ENCODE data around the gene USP49.
"Not testable (repeated sequence)": the region's sequence is repeated elsewhere in the genome, so short reads cannot be mapped to it uniquely, and the experiment has no call there.

Gene USP49

DNA sequence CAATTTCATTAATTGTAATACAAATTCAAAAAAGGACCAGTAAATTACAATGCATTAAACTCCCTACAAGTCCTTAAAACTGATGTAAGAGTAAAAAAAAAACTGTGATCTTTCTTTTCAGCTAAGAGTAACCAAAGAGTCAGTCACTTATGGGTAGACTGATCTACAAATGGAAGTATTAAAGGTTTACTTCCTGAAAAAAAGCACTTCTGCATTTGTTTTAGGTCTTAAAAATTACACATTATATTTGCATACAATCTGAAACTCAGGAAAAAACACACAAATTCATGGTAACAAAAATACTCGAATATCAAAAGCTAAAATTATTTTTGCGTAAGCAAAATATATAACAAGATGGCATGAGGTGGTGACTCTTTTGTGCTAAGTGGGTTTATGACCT lies 23.5 kb downstream of the USP49 start:
- DNase-seq = peak; percentile 28

DNA sequence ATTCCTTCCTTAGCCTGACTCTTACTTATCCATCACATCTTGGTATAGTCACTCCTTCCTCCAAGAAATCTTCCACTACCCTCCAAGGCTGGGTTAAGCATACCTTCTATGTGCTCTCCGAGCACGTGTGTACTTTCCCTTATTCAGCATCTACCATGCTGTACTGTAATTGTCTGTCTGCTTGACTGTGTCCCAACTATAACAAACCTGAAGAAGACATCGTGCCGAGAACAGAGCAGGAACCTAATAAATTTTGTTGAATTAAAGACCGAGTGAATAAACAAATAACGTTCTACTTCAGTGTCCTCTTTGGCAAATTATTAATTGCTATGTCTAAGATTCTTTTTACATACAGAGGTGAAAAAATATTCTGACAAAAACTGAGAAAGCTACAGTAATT lies 35.8 kb downstream of the USP49 start:
- DNase-seq = no peak

DNA sequence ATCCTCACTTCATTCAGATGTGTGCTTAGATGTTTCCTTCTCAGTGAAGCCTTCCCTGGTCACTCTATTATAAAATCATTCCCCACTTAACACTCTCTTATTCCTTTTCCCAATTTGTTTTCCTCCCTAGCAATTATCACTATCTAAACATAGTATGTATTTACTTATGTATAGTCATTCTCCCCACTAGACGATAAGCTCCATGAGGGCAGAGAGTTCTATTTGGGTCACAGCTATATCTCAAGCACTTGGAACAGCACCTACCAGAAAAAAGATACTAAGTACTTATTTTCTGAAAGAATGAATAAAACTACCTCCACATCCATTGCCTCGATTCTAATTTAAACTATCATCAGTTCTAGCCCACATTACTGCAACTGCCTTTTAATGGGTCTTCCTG lies 36.5 kb downstream of the USP49 start:
- no peak for DNase-seq

DNA sequence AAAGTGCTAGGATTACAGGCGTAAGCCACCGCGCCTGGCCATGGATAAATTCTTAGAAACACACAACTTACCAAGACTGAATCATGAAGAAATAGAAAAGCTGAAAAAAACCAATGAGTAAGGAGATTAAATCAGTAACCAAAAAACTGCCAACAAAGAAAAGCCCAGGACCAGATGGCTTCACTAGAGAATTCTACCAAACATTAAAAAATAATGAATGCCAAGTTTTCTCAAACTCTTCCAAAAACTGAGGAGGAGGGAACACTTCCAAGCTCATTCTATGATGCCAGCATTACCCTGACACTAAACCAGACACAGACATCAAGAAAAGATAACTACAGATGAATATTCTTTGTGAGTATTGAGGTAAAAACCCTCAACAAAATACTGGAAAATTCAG lies 44.3 kb downstream of the USP49 start:
- DNase-seq = no peak

DNA sequence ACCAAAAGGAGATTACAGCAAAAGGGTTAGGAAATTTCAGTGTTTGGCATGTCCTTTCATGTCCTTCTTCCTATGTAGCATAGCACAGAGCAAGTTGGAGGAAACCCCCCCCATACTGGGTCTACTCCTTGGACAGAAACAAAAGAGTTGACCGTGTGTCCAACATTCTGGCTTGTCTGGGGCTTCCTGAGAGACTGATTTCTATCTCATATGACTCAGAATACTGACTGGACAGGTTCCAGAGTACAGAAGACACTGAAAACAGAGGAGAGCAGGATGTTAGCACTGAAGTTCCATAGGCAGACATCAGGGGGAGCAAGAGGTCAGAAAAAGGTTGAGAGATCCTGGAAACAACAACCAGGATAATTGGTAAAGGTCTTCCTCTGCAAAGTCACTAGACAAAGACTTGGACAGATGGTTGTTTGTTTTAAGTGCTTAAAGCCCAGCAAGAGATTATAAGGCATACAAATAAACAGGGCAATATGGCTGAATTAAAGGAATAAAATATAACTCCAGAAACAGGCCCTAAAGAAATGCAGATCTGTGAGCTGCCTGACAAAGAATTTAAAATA lies 48.4 kb downstream of the USP49 start:
- peak; percentile 70 for DNase-seq

DNA sequence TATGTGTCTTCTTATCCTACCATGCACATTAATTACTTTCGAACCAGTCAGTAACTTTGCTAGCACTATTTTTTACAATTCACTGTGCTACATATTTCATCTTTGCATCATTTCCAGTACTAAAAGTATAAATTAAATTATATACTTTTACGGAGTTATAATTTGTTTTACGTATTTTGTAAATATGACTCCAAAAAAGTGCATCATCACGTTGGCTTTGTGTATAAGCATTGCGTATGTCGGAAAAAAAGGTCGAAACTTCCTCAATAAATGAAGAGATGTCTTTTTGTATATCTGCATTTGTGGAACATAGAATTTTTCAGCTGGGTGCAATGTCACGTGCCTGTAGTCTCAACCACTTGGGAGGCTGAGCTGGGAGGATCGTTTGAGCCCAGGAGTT lies 52.0 kb downstream of the USP49 start:
- DNase-seq = no peak

DNA sequence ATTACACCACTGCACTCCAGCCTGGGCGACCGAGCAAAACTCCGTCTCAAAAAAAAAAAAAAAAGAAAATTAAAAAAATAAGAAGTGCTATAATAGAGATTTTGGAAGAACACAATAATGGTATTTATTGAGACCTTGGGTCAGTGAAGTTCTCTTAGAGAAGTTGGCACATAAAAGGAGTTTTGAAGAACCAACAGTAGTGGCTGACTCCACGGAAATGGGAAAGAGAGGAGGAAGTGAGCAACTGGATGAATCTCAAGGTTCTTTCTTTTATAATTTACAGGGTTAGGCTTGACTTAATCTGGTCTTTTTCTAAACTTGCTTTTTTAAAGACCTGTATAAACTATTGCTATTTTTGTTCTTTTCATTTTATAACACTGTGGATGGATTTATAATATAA lies 54.8 kb downstream of the USP49 start:
- DNase-seq = peak; percentile 40

DNA sequence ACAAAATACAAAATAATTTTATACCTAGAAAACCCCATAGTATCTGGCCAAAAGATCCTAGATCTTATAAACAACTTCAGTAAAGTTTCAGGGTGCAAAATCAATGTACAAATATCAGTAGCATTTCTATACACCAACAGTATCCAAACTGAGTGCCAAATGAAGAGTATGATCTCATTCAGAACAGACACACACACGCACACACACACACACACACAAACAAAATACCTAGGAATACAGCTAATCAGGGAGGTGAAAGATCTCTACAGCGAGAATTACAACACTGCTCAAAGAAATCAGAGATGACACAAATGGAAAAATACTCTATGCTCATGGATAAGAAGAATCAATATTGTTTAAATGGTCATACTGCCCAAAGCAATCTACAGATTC lies 58.5 kb downstream of the USP49 start:
- DNase-seq = no peak

DNA sequence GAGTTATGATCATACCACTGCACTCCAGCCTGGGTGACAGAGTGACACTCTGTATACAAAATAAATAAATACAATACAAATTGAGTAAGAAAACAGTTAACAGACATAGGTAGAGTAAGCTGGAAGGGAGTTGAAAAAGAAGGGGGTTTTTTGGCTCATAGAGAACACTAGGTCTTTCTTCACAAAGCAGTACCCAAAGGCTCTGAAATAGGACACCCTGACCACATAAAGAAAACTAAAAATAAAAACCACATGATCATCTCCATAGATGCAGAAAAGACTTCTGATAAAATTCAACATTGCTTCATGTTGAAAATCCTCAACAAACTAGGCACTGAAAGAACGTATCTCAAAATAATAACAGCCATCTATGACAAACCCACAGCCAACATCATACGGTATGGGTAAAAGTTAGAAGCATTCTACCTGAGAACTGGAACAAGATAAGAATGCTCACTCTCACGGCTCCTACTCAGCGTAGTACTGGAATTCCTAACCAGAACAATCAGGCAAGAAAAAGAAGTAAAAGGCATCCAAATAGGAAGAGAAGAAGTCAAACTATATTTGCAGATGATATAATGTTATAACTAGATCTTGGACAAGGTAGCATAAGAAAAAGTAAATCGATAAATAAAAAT lies 59.0 kb downstream of the USP49 start:
- DNase-seq = no peak

DNA sequence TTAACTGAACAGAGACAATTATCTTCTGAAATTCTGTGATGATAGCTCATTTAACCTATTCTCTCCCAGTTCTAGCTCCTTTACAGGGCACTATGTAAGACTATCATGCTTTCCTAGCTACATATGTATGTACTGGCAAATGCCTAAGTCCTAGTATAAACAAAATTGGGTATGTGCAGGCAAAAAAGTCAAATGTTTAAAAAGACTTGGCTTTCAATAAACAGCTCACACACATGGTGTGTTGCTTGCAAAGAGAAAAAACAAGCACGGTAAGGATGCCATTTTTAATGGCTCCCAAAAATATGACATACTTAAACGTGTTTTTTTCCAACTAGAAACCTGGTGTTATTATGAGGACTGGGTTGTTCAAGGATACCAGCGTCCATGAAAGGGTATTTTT lies 62.9 kb downstream of the USP49 start:
- DNase-seq = no peak

DNA sequence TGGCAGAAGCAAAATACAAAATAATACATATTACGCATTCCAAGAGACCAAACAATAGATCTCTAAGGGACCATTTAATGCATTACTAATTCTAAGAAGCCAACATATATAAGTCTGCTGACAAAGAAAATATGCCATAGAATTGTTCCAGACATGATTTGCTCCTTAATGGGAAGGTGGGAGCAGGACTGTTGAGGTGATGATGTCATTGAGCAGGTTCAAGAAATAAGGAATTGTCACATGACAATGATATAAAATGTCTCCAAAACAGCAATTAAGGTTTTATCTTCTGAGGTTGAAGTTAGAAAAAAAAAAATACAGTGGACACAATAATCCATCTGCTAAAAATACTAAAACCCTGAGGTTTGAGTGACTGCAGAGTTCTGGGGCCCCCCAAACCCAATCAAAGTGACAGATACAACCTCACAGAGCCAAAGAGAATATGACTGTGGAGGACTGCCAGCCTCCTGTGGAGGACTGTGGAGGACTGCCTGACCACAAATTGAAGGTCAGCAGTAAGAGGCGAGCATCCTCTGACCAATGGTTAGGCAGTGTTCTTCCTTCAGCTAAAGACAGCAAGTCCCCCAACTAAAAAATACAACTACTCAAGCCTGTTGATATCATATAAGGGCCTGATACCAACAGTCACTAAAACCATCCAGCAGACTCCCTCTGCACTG lies 68.7 kb downstream of the USP49 start:
- DNase-seq = no peak

DNA sequence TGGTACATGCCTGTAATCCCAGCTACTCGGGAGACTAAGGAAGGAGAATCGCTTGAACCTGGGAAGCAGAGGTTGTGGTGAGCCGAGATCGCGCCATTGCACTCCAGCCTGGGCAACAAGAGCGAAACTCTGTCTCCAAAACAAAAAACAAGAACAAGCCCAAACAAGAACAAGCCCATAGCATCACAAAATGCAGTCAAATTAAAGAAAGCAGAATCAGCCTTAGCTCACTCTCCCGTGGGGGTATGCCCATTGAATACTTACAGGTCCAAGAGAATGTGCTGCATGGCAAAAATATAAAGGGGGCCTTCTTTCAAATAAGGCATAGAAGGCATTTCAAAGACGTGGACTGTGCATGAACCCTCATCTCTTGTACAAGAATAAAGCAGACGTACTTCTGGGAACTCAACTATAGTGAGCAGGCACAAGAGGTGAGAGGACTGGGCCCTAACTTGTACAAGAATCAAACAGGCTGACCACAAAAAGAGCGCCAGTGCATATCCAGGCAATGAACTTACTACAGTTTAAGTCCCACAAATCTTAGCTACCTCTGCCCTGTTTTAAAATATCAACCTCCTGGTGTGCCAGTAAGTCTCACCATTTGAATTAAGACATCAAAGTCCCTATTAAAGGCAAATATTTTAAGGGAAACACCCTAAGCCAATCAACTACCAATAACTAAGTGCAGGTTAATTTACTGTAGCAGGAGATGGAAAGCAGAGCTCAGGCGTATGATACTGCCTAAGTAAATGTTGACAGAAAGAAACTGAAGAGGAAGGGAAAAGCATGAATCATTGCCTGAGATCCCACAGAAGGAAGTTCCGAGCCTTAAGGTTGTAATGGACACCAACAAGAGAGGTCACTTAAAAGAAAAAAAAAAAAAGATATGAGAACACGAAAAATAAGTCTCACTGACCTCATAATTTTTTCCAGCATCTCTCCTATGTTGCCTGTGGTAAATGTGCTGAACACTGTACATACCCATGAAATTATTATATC lies 70.3 kb downstream of the USP49 start:
- peak; percentile 64 for DNase-seq

DNA sequence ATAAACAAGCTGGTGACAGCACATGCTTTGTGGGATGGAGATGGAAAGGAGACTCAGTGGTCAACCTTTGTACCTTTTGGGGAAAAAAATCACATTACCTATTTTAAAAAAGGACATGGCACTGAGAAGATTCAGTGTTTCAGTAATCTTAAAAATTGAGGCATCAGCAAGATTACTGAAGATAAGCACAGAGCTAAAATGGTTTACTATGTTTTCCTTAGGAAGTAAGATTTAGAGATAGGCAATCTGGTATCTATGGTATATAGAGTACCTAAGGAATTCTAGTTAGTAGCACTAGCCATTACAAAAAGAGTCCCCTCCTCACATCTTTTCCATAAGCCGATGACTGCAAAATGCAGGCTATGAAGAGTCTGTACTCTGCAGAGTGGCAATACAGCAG lies 72.0 kb downstream of the USP49 start:
- DNase-seq = no peak

DNA sequence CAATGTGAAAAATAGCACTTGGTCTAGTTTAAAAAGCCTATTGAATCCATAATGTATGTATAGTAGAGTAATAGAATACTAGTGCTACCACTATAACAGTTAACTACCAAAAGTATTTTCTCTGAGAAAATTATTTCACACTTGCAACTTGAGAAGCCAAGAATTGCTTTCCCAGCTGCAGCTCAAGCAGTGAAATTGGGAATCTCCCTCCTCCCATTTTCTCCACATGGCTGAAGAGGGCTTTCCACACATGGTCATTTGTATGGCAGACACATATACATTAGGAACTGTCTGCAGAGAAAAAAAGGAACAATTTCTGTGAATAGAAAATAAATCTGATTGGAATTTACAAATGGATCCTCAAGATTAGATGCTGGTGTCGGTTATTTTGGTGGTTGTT lies 73.2 kb downstream of the USP49 start:
- no peak for DNase-seq

DNA sequence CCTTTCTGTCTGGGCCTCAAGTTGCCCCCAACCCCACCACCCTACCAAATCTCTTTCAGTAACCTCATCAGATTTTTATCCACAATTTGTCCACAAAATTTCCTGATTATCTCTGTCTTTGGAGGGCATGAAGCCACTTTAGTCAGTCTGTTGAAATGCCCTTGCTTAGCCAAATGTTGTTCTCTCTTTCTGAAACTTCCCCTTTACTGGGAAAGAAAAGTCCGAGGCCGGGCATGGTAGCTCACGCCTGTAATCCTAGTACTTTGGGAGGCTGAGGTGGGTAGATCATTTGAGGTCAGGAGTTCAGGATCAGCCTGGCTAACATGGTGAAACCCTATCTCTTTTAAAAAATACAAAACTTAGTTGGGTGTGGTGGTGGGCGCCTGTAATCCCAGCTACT lies 73.9 kb downstream of the USP49 start:
- peak; percentile 33 for DNase-seq

DNA sequence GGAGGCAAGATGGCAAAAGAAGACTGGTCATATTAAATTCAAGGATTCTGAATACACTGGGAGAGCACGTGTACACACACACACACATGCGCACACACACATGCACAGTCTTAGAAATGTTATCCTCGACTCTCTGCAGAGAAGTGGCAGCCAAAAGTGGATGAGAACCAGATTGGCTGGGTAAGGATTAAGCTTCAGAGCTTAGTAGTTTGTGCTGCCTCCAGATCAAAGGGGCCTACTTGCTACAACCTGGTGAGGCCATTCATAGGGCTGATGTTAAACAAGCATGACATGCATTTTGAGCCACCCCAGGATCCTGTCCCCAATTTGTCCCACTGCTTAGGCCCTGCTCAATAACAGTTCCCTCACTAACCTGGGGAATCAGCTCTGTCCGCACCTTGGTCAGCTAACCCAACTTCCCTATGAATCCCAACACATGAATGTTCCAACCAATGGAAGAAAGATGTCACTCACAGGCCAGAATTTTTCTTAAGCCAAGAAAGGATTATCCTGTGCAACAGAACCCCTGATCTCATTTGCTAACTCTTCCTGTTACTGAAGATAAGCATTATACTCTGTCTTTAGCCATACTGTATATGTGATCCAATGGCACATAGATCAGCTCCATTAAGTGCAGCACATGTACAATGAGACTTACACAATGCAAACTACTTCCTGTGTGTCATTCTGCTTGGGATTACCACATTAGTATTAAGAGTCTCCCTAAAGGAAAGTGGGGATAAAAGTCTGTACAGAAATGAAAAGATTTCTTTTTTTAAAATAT lies 76.7 kb downstream of the USP49 start:
- peak; percentile 40 for DNase-seq

DNA sequence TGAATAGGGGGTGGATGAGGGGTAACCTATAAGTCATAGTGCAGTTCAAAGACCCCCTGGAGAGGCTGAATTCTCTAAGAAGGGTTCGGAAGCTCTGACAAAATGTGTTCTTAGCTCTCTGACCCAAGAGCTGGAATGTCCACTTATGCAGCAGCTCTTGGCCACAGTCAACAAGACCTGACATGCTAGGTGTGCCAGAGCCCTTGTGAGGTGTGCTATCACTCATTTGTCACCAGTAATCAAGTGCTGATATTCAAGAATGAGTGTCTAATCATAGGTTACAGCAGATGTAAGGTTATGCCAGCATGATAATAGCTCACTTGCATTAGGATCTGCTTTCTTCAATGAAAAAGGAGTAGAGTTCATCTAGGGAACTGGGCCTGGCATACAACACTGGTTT lies 79.6 kb downstream of the USP49 start:
- no peak for DNase-seq

DNA sequence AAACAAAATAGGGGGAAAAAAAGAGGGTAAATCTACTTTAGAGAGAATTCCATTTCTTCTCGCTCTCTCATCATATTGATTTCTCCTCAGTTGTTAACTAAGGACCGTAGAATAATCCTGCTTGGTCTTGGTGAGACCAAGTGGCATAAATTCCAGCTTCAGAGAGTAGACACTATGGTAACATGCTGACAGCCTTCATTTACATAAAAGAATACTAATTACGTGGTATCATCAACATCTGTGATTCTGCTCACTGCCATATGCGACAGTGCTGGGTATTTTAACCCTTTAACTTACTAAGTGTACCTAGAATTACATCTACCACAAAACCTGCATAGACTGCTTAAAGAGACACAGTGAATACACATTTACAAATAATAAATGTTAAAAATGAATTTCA lies 80.5 kb downstream of the USP49 start:
- no peak for DNase-seq

DNA sequence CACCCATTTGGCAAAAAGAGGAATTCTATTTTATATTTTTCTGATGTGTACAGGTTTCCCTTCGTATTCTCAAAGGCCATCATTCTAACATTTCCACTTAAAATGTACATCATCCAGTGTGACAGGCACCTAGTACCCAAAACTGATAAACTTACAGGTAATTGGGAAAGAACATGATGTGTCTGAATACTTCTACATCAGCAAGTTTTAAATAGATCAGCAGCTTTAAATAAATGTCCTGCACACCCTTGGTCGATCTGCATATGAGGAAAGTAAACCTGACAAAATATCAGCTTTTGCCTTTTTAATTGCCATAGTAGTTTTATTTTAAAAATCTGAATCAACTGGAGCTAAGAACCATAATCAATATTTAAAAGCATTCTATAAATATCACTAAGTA lies 81.2 kb downstream of the USP49 start:
- DNase-seq = no peak

DNA sequence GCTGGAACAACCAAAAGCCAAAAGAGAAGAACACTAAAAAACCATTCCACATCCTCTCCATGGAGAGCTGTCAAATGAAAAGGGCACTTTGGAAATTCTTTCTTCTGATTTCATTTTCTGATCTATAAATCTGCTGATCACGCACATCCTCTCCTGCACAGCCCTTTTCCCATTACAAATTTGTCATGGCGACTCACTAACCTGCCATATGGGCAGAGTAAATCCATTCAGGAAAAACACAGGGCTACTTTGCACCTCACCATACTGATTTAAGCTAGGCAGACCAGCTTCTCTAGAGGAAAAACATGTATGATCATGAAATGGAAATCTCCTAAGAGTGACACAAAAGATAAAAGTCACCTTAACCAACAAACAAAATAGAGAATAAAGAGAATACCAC lies 81.7 kb downstream of the USP49 start:
- DNase-seq = no peak

DNA sequence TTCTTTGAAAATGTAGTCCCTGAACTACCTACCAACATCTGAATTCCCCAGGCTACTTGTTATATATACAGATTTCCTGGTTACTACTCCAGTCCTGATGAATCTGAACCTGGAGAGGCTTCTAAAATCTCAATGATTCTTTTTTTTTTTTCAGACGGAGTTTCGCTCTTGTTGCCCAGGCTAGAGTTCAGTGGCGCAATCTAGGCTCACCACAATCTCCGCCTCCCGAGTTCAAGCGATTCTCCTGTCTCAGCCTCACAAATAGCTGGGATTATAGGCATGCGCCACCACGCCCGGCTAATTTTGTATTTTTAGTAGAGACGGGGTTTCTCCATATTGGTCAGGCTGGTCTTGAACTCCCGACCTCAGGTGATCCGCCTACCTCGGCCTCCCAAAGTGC lies 83.2 kb downstream of the USP49 start:
- DNase-seq = not testable (repeated sequence)

DNA sequence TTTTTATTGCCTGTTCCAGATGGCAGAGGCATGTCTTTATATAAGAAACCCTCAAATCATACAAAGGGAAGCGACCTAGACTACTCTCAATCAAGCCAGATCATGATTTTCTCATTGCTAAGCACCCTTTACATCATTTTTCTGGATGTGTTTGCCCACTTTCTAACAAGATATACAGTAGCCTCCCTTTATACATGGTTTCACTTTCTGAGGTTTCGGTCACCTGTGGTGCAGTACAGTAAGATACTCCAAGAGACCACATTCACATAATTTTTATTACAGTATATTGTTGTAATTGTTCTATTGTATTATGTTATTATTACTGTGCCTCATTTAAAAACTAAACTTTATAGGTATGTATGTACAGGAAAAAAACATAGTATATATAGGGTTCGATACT lies 84.1 kb downstream of the USP49 start:
- DNase-seq = no peak

Measured in suppressor macrophage treated with lipopolysaccharide for 4 hours (primary cell).